ENCODE data around the gene PLAC1. TPM values are rescaled to one million over a fixed set of nuclear protein-coding genes. Genes with fewer than 3 reads are reported as not detected.

Gene PLAC1
- total RNA-seq (not detected), polyA plus RNA-seq (ENCODE audit: insufficient read length in 6 of 6) (under 1 TPM; 0.18 to 0.77 (median 0.46) TPM)
- long read RNA-seq, donor 1, result 0 reads
- long read RNA-seq, donor 2, partial matches to known transcripts, result 0 of 1 reads
- long read RNA-seq, donor 2, other reads (novel, unspliced or antisense), result 0 of 1 reads
- long read RNA-seq, donor 3, result 0 reads
- long read RNA-seq, donor 4, result 0 reads
- long read RNA-seq, donor 5, result 0 reads
- long read RNA-seq, donor 6, result 0 reads
- long read RNA-seq, donor 7, result 0 reads
- long read RNA-seq, donor 8, partial matches to known transcripts, result 0 of 1 reads
- long read RNA-seq, donor 8, other reads (novel, unspliced or antisense), result 0 of 1 reads
- long read RNA-seq, donor 9, result 0 reads
- long read RNA-seq, donor 10, result 0 reads
- long read RNA-seq, donor 11, result 0 reads
- long read RNA-seq, donor 12, result 0 reads

GRCh38 chrX:134658002-134658759 is at the start of gene PLAC1:
TSS of gene PLAC1 (minus strand) at chrX:134658471. CDS start at chrX:134566682, 91,789 bp downstream.
- peaks cover 0 to 4% of the 10 kb centered on the region in 2 donors for H3K27me3 ChIP-seq
- no peak for ATAC-seq
- H3K36me3 ChIP-seq, result no peaks in the 10 kb centered on the region
- no peaks in the 10 kb centered on the region for H3K4me1 ChIP-seq
- DNase-seq, result no peak
- no peak for TF ChIP-seq CTCF (IDR thresholded peaks at IDR 0.05)
- H3K4me3 ChIP-seq, result no peak within 1 kb of the TSS
- intact Hi-C loops (cut with DNase I), result no loop called here
- H3K9me3 ChIP-seq, result no peaks in the 10 kb centered on the region
- no peak within 1 kb of the TSS for H3K27ac ChIP-seq

GRCh38 chrX:134706138-134706537 is 47.9 kb upstream of the PLAC1 start:
- no peak for TF ChIP-seq CTCF (IDR thresholded peaks at IDR 0.05)
- intact Hi-C loops (cut with DNase I), result no loop called here

GRCh38 chrX:134695999-134696398 is 37.7 kb upstream of the PLAC1 start:
- H3K9me3 ChIP-seq, result no peaks in the 10 kb centered on the region
- ATAC-seq, result no peak
- no peak overlapping the region for H3K27ac ChIP-seq
- no peak for DNase-seq
- no peaks in the 10 kb centered on the region for H3K4me1 ChIP-seq
- H3K36me3 ChIP-seq, result no peaks in the 10 kb centered on the region
- no peaks in the 10 kb centered on the region for H3K27me3 ChIP-seq
- TF ChIP-seq CTCF (IDR thresholded peaks at IDR 0.05), result no peak
- H3K4me3 ChIP-seq, result no peak overlapping the region
- intact Hi-C loops (cut with DNase I), result no loop called here

More at GRCh38 chrX:134706138-134706537, 47.9 kb upstream of the PLAC1 start:
- Histone ChIP-seq H3K9me3 (no peaks in the 10 kb centered on the region), H3K4me1 (no peaks in the 10 kb centered on the region), H3K27me3 (no peaks in the 10 kb centered on the region), H3K27ac (no peak overlapping the region), H3K36me3 (no peaks in the 10 kb centered on the region), H3K4me3 (no peak overlapping the region)
- ATAC-seq (no peak), DNase-seq (no peak)

GRCh38 chrX:134694333-134695322 is 36.4 kb upstream of the PLAC1 start:
- Histone ChIP-seq H3K4me3 (no peak overlapping the region), H3K27me3 (no peaks in the 10 kb centered on the region), H3K36me3 (no peaks in the 10 kb centered on the region), H3K9me3 (no peaks in the 10 kb centered on the region), H3K27ac (no peak overlapping the region), H3K4me1 (no peaks in the 10 kb centered on the region)
- no peak for TF ChIP-seq CTCF (IDR thresholded peaks at IDR 0.05)
- intact Hi-C loops (cut with DNase I), result no loop called here
- DNase-seq (no peak), ATAC-seq (no peak)

All from left lung (tissue), 14 donors.